ENCODE data around the gene PBX3.

DNA sequence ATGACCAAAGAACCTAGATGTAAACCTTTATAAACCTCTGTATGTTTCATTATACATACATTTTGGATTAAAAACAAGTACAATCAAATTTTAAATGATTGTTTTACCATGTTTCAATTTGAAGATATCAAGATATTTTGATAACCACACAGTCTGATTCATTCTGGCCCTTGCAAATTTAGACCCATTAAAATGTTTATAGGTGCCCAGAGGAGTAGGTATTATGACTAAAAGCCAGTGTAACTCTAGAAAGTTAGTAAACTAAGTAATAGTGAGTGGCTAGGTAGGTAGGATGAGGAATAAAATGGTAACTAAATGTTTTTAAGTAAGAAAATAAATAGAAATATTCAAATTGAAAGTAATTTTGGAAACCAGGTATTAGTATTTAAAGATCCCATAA, 165.5 kb downstream of the PBX3 start:
- TF ChIP-seq, protein P1, sequence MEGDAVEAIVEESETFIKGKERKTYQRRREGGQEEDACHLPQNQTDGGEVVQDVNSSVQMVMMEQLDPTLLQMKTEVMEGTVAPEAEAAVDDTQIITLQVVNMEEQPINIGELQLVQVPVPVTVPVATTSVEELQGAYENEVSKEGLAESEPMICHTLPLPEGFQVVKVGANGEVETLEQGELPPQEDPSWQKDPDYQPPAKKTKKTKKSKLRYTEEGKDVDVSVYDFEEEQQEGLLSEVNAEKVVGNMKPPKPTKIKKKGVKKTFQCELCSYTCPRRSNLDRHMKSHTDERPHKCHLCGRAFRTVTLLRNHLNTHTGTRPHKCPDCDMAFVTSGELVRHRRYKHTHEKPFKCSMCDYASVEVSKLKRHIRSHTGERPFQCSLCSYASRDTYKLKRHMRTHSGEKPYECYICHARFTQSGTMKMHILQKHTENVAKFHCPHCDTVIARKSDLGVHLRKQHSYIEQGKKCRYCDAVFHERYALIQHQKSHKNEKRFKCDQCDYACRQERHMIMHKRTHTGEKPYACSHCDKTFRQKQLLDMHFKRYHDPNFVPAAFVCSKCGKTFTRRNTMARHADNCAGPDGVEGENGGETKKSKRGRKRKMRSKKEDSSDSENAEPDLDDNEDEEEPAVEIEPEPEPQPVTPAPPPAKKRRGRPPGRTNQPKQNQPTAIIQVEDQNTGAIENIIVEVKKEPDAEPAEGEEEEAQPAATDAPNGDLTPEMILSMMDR (conservative IDR thresholded peaks at IDR 0.05) = no peak
- no peak for TF ChIP-seq ZFX (IDR thresholded peaks at IDR 0.05)

Measured in C4-2B (cell line).